Stimulated activated CD4-positive, alpha-beta T cell treated with anti-CD3 and anti-CD28 coated beads, Interleukin-12 subunit alpha, Interleukin-12 subunit beta, amount 100 ng/mL, for 48 hours (primary cell): ENCODE measurements around the gene MYCT1.

Experiments
- DNase-seq, 3 donors: peaks; one replicate each; pipeline ENCODE4 v3.0.0-alpha.2; 2020; ENCODE audit warnings: low read depth in 2 of 3, low spot score in 1 of 3

The MYCT1 gene

GRCh38 chr6:152721956-152722355, 24.3 kb downstream of the MYCT1 start:
- no peak for DNase-seq

- no peak for DNase-seq
Measured at GRCh38 chr6:152723398-152723797, 25.7 kb downstream of the MYCT1 start.

- no peak for DNase-seq
Measured at GRCh38 chr6:152726313-152726712, 28.6 kb downstream of the MYCT1 start.

DNA sequence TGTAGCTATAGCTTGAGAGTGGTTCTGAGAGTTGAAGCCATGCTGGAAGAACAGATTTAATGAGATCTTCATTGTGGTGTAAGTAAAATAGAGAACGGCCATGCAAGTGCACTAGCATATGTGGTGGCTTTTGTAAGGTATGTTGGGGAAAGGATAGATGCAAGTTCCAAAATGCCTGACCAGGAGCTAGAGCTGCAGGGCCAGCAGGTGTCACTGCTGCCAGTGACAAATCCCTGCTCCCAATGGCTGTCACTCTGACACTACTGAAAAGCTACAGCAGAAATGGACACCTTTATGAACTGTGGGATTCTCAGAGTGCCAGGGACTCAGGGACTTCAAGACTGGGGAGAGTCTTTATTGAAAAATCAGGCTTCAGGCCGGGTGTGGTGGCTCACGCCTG, 29.8 kb downstream of the MYCT1 start:
- DNase-seq, result no peak

DNA sequence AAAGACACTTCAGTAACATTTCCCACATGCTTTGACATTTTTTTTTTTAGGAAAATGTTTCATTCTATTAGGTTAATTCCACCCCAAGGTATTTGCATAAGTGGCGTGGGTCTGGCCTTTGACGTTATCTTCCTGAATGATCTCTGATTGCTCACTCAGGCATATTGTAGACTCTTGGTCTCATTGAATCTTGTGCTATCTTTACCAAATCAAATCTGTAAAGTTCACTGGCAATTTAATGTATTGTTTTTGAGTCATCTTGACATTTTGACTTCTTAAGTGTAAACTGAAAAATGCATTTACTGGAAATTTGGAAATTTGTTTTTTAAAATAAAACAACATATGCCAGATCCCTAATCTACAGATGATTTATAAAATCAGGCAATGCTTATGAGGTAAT, 36.9 kb downstream of the MYCT1 start:
- no peak for DNase-seq

GRCh38 chr6:152736687-152737273, 39.1 kb downstream of the MYCT1 start:
- no peak for DNase-seq

DNA sequence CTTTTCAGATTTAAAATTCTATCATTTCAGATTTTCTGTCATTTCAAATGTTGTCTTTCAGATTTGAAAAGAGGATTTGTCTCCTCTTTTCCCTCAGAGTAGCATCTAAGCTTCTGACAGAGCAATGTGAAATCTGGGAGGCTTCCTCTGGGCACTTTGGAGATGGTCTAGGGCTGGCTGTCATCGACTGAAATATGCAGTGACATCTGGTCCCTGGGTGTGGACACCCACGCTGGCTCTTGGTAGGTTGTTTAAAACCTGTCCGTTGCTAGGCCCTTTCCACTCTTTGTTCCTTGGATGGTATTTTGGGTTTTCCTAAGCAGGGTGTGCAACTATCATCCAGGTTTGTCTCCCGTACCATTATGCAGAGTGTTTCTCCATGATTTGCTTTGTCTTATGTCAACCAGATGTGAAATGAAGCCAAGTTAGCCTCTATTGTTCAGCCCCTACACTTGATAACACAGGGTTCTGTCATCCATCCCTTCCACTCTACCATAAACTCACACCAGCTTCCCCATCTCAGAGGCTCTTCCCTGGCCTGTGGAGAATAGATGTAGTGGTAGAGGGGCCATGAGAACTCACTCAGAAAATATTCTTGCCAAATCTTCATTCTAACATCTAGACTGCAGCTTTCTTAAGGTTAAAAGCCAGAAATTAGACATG, 47.9 kb downstream of the MYCT1 start:
- no peak for DNase-seq

- no peak for DNase-seq
Measured at GRCh38 chr6:152746172-152746553, 48.5 kb downstream of the MYCT1 start.

- no peak for DNase-seq
Measured at GRCh38 chr6:152748843-152749242, 51.1 kb downstream of the MYCT1 start.

DNA sequence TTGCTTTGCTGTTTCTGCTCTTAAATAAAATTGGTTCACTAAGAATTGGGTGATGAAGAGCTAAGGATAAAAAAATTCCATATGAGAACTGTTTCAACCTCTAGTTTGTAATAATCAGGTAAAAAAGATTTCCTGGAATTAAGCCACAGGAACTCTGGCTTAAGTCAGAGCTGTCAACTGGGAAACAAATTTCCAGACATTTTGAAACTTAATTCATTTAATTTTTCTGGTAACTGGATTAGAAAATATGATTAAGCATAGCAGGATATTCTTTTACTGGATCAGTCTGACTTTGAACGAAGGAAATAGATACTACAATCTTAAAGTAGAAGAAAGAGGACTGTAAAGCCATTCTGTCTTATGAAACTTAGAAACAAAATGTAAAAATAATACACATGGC, 51.6 kb downstream of the MYCT1 start:
- DNase-seq, result no peak

DNA sequence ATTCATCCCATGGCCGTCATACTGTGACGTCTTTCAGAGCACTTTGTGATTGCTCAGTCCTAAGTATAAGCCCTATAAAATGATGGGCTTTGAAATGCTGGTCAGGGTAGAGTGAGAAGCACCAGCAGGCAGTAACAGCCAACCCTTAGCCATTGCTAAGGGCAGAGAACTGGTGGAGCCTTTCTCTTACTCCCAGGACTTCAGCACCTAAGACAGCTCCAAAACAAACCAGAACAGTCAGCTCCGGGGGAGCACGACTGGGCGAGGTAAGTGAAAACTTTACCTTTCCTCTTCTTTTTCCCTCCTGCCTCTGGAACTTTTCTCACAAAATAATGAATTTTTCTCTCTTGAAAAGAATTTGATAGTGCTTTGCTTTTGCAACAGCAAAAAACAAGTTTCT, 53.0 kb downstream of the MYCT1 start, which contains the start of gene VIP:
Gene VIP (plus strand): TSS at position 104 of the 400 bp plus-strand sequence. CDS start 1,381 bp downstream, outside the sequence.
- no peak for DNase-seq

DNA sequence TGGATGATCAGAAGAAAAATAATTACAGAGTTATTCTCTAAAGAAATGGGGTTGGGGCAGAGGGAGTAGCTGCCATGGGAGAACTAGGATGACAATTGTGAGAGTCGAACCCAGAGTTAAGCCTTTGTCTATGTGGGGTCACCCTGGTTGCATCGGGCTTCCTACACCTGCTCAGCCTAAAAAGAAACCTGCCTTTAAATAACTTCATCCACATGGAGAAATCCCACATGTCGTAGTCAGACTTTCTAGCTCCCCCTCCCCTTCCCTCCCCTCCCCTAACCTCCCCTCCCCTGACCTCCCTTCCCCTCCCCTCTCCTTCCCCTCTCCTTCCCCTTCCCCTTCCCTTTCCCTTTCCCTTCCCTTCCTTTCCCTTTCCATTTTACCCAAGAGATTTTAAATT, 67.6 kb downstream of the MYCT1 start:
- no peak for DNase-seq

- no peak for DNase-seq
Measured at GRCh38 chr6:152769159-152769558, 71.5 kb downstream of the MYCT1 start.

DNA sequence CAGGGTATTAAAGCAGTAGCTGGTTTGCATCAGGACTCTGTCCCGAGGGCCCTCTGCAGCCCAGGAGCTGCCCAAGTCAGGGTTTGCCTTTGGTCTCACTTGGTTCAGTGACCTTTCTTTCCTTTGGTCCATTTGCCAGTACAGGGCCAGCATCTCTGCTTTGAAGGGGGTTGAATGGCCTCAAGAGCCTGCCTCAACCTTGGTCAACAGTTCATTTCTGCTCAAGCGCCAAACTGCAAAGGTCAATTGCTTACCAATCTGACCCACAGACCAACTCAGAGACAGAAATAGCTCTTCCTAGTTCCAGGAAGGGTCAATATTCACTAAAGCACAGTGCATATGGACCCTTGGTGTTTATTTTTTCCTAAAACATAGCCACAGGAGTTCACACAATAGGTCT, 72.3 kb downstream of the MYCT1 start:
- no peak for DNase-seq

DNA sequence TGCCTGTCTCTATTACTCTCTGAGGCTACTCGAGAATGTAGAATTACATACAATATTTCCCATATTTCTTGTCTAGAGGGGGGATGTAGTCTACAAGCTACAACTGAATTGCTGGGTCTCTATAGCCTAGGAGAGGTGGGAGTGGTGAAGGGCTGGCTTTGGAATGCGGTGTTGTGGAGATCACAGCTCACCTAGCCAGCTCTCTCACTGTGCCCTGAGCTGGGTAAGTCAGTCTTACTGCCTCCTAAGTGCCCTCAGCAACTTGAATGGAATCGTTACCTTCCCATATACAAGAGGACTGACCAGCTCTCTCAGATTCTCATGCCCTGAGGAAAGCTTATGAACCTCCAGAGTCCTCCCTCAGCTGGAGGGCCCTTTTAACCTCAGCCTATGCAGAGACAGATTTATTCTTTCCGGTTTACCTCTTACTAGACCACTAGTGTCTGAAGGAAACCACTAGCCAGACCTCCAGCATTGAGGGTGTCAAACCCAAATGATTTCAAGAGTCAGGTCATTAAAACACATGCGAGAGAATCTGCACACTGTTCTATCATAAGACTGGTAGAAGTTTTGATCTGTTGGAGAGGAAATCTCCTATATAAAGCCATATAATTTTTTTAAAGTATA, 73.5 kb downstream of the MYCT1 start:
- no peak for DNase-seq
